Stimulated activated CD8-positive, alpha-beta memory T cell treated with anti-CD3 and anti-CD28 coated beads, Interleukin-4, amount 100 ng/mL, for 24 hours (primary cell): Measurements from ENCODE around the gene ITPA.
"Not testable (repeated sequence)": the region's sequence is repeated elsewhere in the genome, so short reads cannot be mapped to it uniquely, and the experiment has no call there.

ENCODE experiments used
- DNase-seq: peaks from one replicate; pipeline ENCODE4 v3.0.0-alpha.2; 2020; ENCODE audit warnings: low read depth

ITPA gene

GRCh38 chr20:3202965-3203314 lies 6.4 kb upstream of the ITPA start:
- no peak for DNase-seq

DNA sequence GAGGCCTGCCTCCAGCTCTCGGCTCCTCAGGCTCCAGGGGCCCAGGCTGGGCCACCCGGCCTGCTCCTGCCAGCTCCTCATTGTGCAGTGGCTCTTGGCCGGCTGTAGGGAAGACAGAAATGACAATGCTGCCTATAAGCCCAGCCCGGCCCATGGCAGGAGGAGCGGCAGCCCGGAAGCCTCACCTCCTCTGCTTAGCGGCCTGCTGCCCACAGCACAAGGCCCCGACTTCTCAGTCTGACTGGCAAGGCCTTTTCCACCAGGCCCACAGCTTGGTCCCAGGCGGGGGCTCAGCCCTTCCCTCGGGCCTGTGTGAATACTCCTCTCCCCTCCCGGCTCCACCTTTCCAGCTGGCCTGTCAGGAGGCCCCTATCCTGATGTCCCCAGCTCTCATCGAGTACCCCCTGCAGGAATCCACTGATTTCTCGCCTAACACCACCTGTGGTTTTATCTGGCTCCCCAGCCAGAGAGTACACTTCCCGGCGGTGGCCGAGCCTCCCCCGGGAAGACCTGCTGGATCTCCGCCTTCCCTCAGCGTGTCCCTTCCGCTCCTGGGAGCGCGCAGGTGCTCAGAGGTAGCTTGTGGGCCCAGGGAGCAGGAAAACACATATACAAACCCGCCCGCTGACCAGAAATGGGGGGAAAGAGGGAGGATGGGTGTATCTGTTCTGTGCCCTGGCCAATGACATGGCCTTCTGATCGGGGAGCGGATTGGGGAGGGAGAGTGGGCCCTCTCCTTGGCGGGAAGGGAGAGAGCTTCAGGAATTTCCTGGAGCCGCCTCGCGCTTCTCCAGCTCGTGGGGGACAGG lies 5.8 kb upstream of the ITPA start:
- DNase-seq, result peak; percentile 13

GRCh38 chr20:3204124-3204794 lies 5.0 kb upstream of the ITPA start, which contains the start of gene DDRGK1:
Gene DDRGK1, minus strand, starts transcription at chr20:3204682. Its CDS starts 55 bp downstream, at chr20:3204627.
- peak; percentile 86 for DNase-seq

- DNase-seq, result no peak
Measured at GRCh38 chr20:3208786-3209256, 477 bp upstream of the ITPA start.

- DNase-seq, result no peak
Measured at GRCh38 chr20:3209946-3210317, 634 bp downstream of the ITPA start.

GRCh38 chr20:3210346-3210745 lies 1.0 kb downstream of the ITPA start:
- no peak for DNase-seq

DNA sequence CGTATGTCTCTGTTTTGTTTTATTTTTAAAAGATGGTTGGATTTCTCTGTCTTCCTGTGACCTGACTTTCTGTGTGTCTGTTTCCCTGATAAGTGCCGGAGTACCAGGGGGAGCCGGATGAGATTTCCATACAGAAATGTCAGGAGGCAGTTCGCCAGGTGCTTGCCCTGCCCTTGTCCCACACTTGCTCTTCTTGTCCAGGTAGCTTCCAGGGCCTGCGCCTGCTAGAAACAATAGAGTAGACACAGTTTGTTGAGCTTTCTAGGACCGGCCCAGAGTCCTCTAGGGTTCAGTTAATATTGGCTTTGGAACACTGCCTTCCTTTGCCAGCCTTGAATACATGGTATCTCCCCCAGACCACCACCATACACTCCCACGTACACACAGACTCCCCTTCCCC lies 3.9 kb downstream of the ITPA start:
- DNase-seq, result no peak

DNA sequence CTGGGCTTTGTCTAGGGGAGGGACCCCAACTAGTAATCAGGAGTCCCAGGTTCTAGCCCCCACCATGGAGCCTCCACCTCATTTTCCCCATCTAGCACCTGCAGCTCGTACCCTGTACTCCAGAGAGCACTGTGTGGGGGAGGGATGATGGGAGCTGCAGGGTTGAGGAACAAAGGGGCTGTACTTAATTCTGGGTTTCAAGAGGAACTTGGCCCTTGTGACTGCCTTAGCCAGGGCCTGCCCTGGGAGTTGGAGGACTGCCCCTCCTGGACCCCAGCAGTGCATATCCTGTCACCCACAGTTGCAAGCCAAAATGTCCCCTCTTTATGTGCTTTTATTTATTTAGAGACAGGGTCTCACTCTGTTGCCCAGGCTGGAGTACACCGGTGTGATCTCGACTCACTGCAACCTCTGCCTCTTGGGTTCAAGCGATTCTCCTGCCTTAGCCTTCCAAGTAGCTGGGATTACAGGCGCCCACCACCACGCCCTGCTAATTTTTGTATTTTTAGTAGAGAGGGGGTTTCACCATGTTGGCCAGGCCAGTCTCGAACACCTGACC lies 6.1 kb downstream of the ITPA start:
- not testable (repeated sequence) for DNase-seq

DNA sequence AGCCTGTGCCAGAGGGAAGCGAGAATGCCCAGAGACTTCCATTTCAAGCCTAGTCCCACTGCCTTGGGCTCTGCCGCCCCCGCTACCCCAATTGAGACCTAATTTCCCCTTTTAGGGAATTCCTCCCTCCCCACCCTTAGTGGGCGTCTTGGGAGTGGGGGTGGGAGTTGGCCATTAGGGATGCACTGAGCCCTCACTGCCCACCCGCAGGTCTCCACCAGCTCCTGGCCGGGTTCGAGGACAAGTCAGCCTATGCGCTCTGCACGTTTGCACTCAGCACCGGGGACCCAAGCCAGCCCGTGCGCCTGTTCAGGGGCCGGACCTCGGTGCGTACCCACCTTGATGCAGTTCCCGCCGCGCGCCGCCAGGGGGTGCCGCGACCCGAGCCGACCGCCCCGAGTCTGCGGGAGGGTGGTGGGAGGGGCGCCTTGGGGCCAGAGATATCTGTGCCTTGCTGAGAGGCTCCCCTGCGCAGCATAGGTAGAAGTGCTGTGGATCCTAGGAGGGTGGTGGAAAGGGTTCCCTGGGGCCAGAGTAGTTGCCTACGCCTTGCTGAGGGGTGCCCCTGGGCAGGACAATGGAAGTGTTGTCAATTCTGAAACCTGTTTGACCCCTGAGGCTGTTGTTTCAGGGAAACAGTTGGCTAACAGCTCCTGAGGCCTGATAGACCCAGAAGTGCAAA lies 9.2 kb downstream of the ITPA start:
- DNase-seq, result peak; percentile 67

GRCh38 chr20:3221398-3222226 lies 12.3 kb downstream of the ITPA start:
- DNase-seq, result no peak

DNA sequence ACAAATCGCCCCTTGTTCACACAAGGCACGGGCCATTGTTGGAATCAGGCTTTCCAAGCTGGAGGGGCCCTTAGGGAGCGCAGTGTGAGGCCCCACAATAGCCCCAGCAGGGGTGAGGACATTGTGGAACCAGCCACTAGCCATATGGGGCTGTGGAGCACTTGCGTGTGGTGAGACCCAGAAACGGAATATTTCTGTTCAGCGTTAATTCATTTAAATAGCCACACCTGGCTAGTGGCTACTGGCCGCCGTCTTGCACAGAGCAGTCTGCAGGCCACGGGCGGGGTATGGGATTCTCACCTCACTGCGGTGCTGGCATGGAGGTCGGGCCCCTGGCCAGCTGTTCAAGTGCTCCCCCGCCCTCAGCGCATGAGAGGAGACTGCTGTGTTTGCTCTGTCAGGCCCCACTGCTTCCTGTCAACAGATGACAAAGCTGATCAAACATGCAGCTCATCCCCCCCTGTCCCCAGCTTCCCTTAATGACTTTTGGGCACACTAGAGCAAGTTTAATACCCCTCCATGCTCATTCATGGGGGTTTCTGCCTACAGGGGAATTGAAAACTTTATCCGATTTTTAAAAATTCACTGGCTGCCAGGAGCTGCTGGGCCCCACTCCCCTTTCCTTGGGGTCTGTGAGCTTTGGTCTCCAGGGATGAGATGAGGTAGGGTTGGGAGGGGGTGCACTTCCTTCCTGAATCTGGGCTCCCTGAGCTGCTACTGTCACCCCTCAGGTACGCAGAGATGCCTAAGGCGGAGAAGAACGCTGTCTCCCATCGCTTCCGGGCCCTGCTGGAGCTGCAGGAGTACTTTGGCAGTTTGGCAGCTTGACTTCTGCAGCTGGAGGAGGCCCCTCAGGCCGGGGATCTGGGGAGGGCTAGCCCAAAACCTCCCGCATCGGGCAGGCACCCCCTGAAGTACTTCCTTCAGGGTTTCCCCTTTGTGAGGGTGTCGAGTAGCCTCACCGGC lies 13.6 kb downstream of the ITPA start:
- DNase-seq, result no peak

- DNase-seq, result no peak
Measured at GRCh38 chr20:3223651-3223993, 14.3 kb downstream of the ITPA start.

GRCh38 chr20:3223994-3224680 lies 14.8 kb downstream of the ITPA start:
- DNase-seq, result no peak

DNA sequence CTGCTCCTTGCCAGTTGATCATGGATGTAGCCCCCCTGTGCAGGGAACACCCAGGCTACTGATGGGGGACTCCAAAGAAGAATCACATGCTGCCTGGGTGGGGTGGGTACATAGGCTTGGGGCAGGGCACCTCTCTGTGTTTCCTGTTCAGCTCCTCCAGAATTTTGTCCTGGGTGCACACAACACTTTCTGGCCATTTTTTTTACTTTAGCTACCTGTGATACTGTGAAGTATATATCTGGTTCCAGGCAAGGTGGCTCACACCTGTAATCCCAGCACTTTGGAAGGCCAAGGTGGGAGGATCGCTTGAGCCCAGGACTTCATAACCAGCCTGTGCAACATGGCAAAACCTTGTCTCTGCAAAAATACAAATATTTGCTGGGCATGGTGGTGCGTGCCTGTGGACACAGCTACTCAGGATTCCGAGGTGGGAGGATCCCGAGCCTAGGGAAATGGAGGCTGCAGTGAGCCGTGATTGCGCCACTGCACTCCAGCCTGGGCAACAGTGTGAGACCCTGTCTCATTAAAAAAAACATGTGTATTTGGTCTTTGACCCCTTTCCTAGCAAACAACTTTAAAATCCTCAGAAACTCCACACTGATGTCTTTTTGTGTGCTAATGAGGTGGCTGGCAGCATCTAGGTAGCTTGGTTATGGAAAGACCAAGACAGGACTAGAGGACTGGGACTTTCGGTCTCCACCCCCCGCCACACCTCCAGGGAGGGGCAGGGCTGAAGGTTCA lies 15.6 kb downstream of the ITPA start:
- no peak for DNase-seq

DNA sequence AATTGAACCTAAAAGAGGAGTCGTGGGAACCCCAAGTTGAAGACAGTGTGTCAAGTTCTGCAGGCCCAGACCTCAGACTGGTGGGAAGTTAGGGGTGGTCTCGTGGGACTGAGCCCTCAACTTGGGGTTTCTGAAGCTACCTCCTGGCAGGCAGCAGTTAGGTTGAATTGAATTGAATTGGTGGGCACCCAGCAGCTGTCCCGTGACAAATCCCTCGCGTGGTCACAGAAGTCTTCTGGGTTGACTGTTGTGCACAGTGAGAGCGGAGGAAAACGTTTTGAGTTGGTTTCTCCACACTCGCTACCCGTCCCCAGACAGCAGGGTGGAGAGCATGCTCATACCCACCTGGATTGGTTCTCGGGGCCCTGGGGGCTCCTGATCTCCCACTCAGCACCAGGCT lies 16.8 kb downstream of the ITPA start:
- DNase-seq, result no peak

DNA sequence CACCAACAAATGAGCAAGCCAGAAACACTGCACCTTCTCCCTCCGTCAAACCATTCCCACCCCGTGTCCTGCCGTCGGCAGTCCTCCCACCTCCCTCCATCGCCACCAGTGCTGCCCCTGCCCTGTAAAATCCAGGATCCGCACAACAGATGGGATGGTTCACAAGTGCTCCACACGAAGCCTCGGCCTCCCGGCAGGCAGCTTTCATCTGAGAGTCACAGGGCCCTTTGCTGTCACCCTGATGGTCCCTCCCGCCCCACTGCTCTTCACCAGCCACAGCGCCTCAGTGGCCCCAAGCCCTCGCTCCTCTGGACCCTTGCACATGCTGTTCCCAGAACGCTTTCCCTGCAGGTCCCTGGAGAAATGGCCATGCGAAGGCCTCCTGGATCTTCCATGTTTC lies 17.6 kb downstream of the ITPA start:
- DNase-seq, result no peak

DNA sequence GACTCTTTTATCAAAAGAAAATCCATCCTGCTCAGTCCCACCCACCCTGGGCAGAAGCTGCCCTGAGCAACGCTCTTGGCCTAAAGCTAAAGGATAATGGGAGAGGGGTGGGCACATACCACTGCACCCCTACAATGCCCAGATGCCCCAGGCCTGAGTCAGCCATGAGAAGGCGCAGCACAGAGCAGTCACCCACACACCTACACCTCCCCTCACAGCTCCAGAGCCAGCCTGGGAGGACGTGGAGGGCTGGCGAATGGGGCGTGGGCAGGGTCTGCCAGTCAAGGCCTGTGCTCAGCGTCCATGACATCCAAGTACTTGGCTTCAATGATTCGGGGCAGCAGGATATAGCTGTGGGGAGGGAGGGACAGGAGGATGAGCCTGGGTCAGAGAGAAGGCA lies 18.2 kb downstream of the ITPA start:
- no peak for DNase-seq

- no peak for DNase-seq
Measured at GRCh38 chr20:3227936-3228749, 18.8 kb downstream of the ITPA start.

GRCh38 chr20:3228750-3229032 lies 19.4 kb downstream of the ITPA start:
- no peak for DNase-seq
